ENCODE results near the gene AHSA1. TPM values are rescaled to one million over a fixed set of nuclear protein-coding genes. Genes with fewer than 3 reads are reported as not detected.

Gene AHSA1
- total RNA-seq, 1 donor from 2014 or later: 122 TPM

- Histone ChIP-seq H3K9me3 (no peaks in the 10 kb centered on the region), H3K4me1 (no peaks in the 10 kb centered on the region), H3K4me3 (no peak overlapping the region), H3K27ac (no peak overlapping the region), H3K36me3 (peaks cover 10% of the 10 kb centered on the region), H3K27me3 (ENCODE audit: low read depth) (no peaks in the 10 kb centered on the region)
- DNase-seq: no peak
- intact Hi-C loops (cut with DNase I): no loop called here
- TF ChIP-seq CTCF (IDR thresholded peaks at IDR 0.05): no peak
- ATAC-seq: no peak
Measured at GRCh38 chr14:77474479-77475177, 16.7 kb downstream of the AHSA1 start.

GRCh38 chr14:77475432-77476115 is 17.7 kb downstream of the AHSA1 start:
- Histone ChIP-seq H3K4me1 (no peaks in the 10 kb centered on the region), H3K36me3 (peaks cover under 1% of the 10 kb centered on the region), H3K27ac (no peak overlapping the region), H3K4me3 (no peak overlapping the region), H3K9me3 (no peaks in the 10 kb centered on the region), H3K27me3 (ENCODE audit: low read depth) (no peaks in the 10 kb centered on the region)
- ATAC-seq: peak in 1 of 2 donors; percentile 12
- intact Hi-C loops (cut with DNase I): no loop called here
- TF ChIP-seq CTCF (IDR thresholded peaks at IDR 0.05): no peak
- no peak for DNase-seq

- Histone ChIP-seq H3K4me3 (no peak overlapping the region), H3K9me3 (no peaks in the 10 kb centered on the region), H3K27ac (no peak overlapping the region), H3K4me1 (no peaks in the 10 kb centered on the region), H3K27me3 (ENCODE audit: low read depth) (no peaks in the 10 kb centered on the region), H3K36me3 (no peaks in the 10 kb centered on the region)
- intact Hi-C loops (cut with DNase I): no loop called here
- DNase-seq: no peak
- no peak for TF ChIP-seq CTCF (IDR thresholded peaks at IDR 0.05)
- no peak for ATAC-seq
Measured at GRCh38 chr14:77478029-77478428, 20.1 kb downstream of the AHSA1 start.

GRCh38 chr14:77478796-77479195 is 20.9 kb downstream of the AHSA1 start:
- H3K4me1 ChIP-seq: no peaks in the 10 kb centered on the region
- no peak for DNase-seq
- H3K9me3 ChIP-seq: no peaks in the 10 kb centered on the region
- no peak overlapping the region for H3K4me3 ChIP-seq
- no peak for ATAC-seq
- intact Hi-C loops (cut with DNase I): no loop called here
- TF ChIP-seq CTCF (IDR thresholded peaks at IDR 0.05): no peak
- H3K27ac ChIP-seq: no peak overlapping the region
- H3K27me3 ChIP-seq (ENCODE audit: low read depth): no peaks in the 10 kb centered on the region
- no peaks in the 10 kb centered on the region for H3K36me3 ChIP-seq

- Histone ChIP-seq H3K27ac (no peak overlapping the region), H3K36me3 (no peaks in the 10 kb centered on the region), H3K27me3 (ENCODE audit: low read depth) (no peaks in the 10 kb centered on the region), H3K4me3 (no peak overlapping the region), H3K9me3 (no peaks in the 10 kb centered on the region), H3K4me1 (no peaks in the 10 kb centered on the region)
- DNase-seq: no peak
- no peak for ATAC-seq
- TF ChIP-seq CTCF (IDR thresholded peaks at IDR 0.05): no peak
- intact Hi-C loops (cut with DNase I): no loop called here
Measured at GRCh38 chr14:77482422-77482821, 24.5 kb downstream of the AHSA1 start.
